Measurements from ENCODE around the gene OR52B4.
"Not testable (repeated sequence)": the region's sequence is repeated elsewhere in the genome, so short reads cannot be mapped to it uniquely, and the experiment has no call there.

OR52B4 gene

DNA sequence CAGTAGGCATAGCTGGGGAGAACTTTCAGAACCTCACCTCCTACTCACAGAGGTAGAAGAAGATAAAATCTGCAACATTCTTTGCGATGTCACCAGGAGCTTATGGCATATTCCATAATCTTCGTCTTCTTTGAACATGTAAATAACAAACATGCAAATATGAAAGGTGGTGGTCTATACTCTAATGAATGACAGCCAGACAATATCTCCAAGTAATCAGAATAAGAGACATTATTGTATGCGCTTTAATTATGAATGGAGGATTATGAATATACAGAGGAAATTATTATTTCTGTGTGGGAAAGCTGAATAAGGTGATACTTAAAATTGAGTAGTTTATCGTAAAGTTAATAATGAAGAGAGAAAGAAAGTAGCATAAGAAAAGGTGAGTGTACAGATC, at the start of gene OR52B4:
Gene OR52B4 (minus strand): TSS at position 101 of the 400 bp plus-strand sequence. CDS start 91 bp downstream, at position 10.
- no peaks in the 10 kb centered on the region for H3K36me3 ChIP-seq (ENCODE audit: low read length)
- H3K27ac ChIP-seq (ENCODE audit: low read depth, low read length) = no peak within 1 kb of the TSS
- H3K9ac ChIP-seq (ENCODE audit: low read length) = no peak within 1 kb of the TSS
- H3F3A ChIP-seq (ENCODE audit: insufficient read depth) = no peaks in the 10 kb centered on the region
- H3K79me2 ChIP-seq (ENCODE audit: insufficient read depth, low read length) = no peaks in the 10 kb centered on the region
- no peak within 1 kb of the TSS for H3K4me2 ChIP-seq (ENCODE audit: low read depth, low read length, poor library complexity, severe bottlenecking)
- no peak within 1 kb of the TSS for H3K4me3 ChIP-seq (ENCODE audit: insufficient read depth, low read length, poor library complexity, severe bottlenecking)
- TF ChIP-seq EZH2phosphoT487 (conservative IDR thresholded peaks at IDR 0.05; ENCODE audit: low read length) = no peak
- TF ChIP-seq, protein P1, sequence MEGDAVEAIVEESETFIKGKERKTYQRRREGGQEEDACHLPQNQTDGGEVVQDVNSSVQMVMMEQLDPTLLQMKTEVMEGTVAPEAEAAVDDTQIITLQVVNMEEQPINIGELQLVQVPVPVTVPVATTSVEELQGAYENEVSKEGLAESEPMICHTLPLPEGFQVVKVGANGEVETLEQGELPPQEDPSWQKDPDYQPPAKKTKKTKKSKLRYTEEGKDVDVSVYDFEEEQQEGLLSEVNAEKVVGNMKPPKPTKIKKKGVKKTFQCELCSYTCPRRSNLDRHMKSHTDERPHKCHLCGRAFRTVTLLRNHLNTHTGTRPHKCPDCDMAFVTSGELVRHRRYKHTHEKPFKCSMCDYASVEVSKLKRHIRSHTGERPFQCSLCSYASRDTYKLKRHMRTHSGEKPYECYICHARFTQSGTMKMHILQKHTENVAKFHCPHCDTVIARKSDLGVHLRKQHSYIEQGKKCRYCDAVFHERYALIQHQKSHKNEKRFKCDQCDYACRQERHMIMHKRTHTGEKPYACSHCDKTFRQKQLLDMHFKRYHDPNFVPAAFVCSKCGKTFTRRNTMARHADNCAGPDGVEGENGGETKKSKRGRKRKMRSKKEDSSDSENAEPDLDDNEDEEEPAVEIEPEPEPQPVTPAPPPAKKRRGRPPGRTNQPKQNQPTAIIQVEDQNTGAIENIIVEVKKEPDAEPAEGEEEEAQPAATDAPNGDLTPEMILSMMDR (IDR thresholded peaks at IDR 0.05; ENCODE audit: insufficient read depth, low read length, poor library complexity, severe bottlenecking) = no peak
- no peaks in the 10 kb centered on the region for H3K9me3 ChIP-seq (ENCODE audit: insufficient read depth, low read length)
- H2AFZ ChIP-seq (ENCODE audit: low read depth, low read length, severe bottlenecking) = no peak within 1 kb of the TSS
- no peaks in the 10 kb centered on the region for H4K20me1 ChIP-seq (ENCODE audit: low read depth, low read length)
- H3K27me3 ChIP-seq (ENCODE audit: low read length) = no peaks in the 10 kb centered on the region
- H3K9me2 ChIP-seq (replicated peaks; ENCODE audit: insufficient read depth, low read length) = no peaks in the 10 kb centered on the region

DNA sequence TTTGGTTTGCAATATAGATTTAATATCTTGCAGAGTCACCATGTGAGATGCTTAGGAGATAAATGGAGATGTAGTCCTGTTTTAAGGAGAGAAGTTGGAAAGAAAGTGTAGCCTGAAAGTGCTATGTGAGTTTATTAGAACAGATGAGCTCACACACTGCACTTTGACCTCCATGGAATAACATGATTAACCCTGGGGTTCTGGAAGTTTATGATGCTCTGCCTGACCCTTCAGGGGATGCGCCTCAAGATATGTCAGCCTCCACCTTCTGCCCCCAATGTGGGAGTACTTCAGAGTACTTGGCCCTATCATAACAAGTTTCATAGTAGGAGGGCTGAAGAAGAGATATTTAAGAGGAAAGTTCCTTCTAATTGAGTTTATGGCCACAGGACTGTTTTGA, 48.6 kb upstream of the OR52B4 start:
- H3K36me3 ChIP-seq (ENCODE audit: low read length) = no peaks in the 10 kb centered on the region
- H3F3A ChIP-seq (ENCODE audit: insufficient read depth) = no peaks in the 10 kb centered on the region
- TF ChIP-seq EZH2phosphoT487 (conservative IDR thresholded peaks at IDR 0.05; ENCODE audit: low read length) = no peak
- TF ChIP-seq, protein P1 (IDR thresholded peaks at IDR 0.05; ENCODE audit: insufficient read depth, low read length, poor library complexity, severe bottlenecking) = no peak

DNA sequence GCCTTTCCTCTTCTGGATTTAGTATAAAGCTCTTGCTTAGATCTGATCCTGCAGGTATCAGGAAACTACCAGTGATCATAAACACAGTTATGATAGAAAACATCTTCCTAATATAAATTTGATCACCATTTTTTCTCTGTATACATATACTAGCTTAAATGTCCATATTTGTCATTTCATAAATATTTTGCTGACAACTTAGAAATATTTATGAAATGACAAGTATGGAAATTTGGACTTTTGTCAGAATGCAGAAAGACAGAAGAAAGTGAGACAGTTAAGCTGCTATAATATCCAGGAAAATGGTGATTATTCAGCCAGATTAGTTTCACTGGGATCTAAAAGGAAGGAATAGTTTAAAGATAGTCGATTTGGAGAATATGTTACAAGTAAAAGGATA, 48.1 kb upstream of the OR52B4 start:
- H3K4me2 ChIP-seq (ENCODE audit: low read depth, low read length, poor library complexity, severe bottlenecking) = no peak overlapping the region
- no peaks in the 10 kb centered on the region for H3F3A ChIP-seq (ENCODE audit: insufficient read depth)
- no peaks in the 10 kb centered on the region for H3K9me2 ChIP-seq (replicated peaks; ENCODE audit: insufficient read depth, low read length)
- H3K27ac ChIP-seq (ENCODE audit: low read depth, low read length) = no peak overlapping the region
- no peaks in the 10 kb centered on the region for H3K9me3 ChIP-seq (ENCODE audit: insufficient read depth, low read length)
- H3K36me3 ChIP-seq (ENCODE audit: low read length) = no peaks in the 10 kb centered on the region
- H3K4me3 ChIP-seq (ENCODE audit: insufficient read depth, low read length, poor library complexity, severe bottlenecking) = no peak overlapping the region
- 0 out of 2 replicates have a peak, but pooled peaks cover 2% of the 10 kb centered on the region for H3K27me3 ChIP-seq (ENCODE audit: low read length)
- no peaks in the 10 kb centered on the region for H4K20me1 ChIP-seq (ENCODE audit: low read depth, low read length)
- no peaks in the 10 kb centered on the region for H3K79me2 ChIP-seq (ENCODE audit: insufficient read depth, low read length)
- TF ChIP-seq EZH2phosphoT487 (conservative IDR thresholded peaks at IDR 0.05; ENCODE audit: low read length) = no peak
- TF ChIP-seq, protein P1 (IDR thresholded peaks at IDR 0.05; ENCODE audit: insufficient read depth, low read length, poor library complexity, severe bottlenecking) = no peak
- H3K9ac ChIP-seq (ENCODE audit: low read length) = no peak overlapping the region
- no peak overlapping the region for H2AFZ ChIP-seq (ENCODE audit: low read depth, low read length, severe bottlenecking)

More for the DNA sequence above, 48.6 kb upstream of the OR52B4 start:
- no peaks in the 10 kb centered on the region for H3K9me2 ChIP-seq (replicated peaks; ENCODE audit: insufficient read depth, low read length)
- H2AFZ ChIP-seq (ENCODE audit: low read depth, low read length, severe bottlenecking) = no peak overlapping the region
- H4K20me1 ChIP-seq (ENCODE audit: low read depth, low read length) = no peaks in the 10 kb centered on the region
- H3K4me2 ChIP-seq (ENCODE audit: low read depth, low read length, poor library complexity, severe bottlenecking) = no peak overlapping the region
- H3K27ac ChIP-seq (ENCODE audit: low read depth, low read length) = no peak overlapping the region
- H3K9ac ChIP-seq (ENCODE audit: low read length) = no peak overlapping the region
- H3K79me2 ChIP-seq (ENCODE audit: insufficient read depth, low read length) = no peaks in the 10 kb centered on the region
- 0 out of 2 replicates have a peak, but pooled peaks cover 2% of the 10 kb centered on the region for H3K27me3 ChIP-seq (ENCODE audit: low read length)
- H3K4me3 ChIP-seq (ENCODE audit: insufficient read depth, low read length, poor library complexity, severe bottlenecking) = no peak overlapping the region
- H3K9me3 ChIP-seq (ENCODE audit: insufficient read depth, low read length) = no peaks in the 10 kb centered on the region

DNA sequence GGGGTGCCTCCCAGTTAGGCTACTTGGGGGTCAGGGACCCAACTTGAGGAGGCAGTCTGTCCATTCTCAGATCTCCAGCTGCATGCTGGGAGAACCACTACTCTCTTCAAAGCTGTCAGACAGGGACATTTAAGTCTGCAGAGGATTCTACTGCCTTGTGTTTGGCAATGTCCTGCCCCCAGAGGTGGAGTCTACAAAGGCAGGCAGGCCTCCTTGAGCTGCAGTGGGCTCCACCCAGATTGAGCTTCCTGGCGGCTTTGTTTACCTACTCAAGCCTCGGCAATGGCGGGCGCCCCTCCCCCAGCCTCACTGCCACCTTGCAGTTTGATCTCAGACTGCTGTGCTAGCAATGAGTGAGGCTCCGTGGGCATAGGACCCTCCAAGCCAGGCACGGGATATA, 38.0 kb upstream of the OR52B4 start:
- H3K9me2 ChIP-seq (replicated peaks; ENCODE audit: insufficient read depth, low read length); H3F3A ChIP-seq (ENCODE audit: insufficient read depth); H3K9me3 ChIP-seq (ENCODE audit: insufficient read depth, low read length); H3K4me3 ChIP-seq (ENCODE audit: insufficient read depth, low read length, poor library complexity, severe bottlenecking); H3K36me3 ChIP-seq (ENCODE audit: low read length); H3K27me3 ChIP-seq (ENCODE audit: low read length); H3K9ac ChIP-seq (ENCODE audit: low read length); H3K4me2 ChIP-seq (ENCODE audit: low read depth, low read length, poor library complexity, severe bottlenecking); H2AFZ ChIP-seq (ENCODE audit: low read depth, low read length, severe bottlenecking); H4K20me1 ChIP-seq (ENCODE audit: low read depth, low read length); H3K79me2 ChIP-seq (ENCODE audit: insufficient read depth, low read length); H3K27ac ChIP-seq (ENCODE audit: low read depth, low read length): not testable (repeated sequence)

Measured in SU-DHL-6 (cell line).